HepG2 (cell line): Measurements from ENCODE around the gene TEAD3. TPM values are rescaled to one million over a fixed set of nuclear protein-coding genes. Genes with fewer than 3 reads are reported as not detected.

Experiments used
- ADNP ChIP-seq: sonication (generic); formaldehyde crosslinking; IDR thresholded peaks from 2 replicates; pipeline ENCODE4 v1.4.0; 2020; ENCODE audit warnings: missing genetic modification reagents
- CREM ChIP-seq, 2 experiments: sonication (generic) in 1 of 2; formaldehyde crosslinking in 1 of 2; IDR thresholded peaks; 2 replicates each; pipeline versions ENCODE4 v1.4.0 to v1.6.1; 2016 to 2020; ENCODE audit warnings: antibody characterized with exemption in 1 of 2, mild to moderate bottlenecking in 1 of 2, missing genetic modification reagents in 1 of 2
- FOXM1 ChIP-seq: sonication (generic); formaldehyde crosslinking; IDR thresholded peaks from 2 replicates; pipeline ENCODE4 v1.5.0; 2020; ENCODE audit warnings: missing genetic modification reagents
- GATAD2A ChIP-seq: IDR thresholded peaks from 2 replicates; pipeline ENCODE4 v1.6.1; 2016
- JUN ChIP-seq: sonication (generic); formaldehyde crosslinking; IDR thresholded peaks from 2 replicates; pipeline ENCODE4 v1.4.0; 2020; ENCODE audit warnings: mild to moderate bottlenecking, missing genetic modification reagents
- NCOR1 ChIP-seq: fragments of 200-600 bp; sonication (generic); IDR thresholded peaks from 2 replicates; pipeline ENCODE4 v1.7.0; 2017; ENCODE audit warnings: antibody characterized with exemption, low read length, borderline replicate concordance
- NFATC3 ChIP-seq: sonication (generic); formaldehyde crosslinking; IDR thresholded peaks from 2 replicates; pipeline ENCODE4 v1.5.1; 2020; ENCODE audit warnings: mild to moderate bottlenecking, missing genetic modification reagents
- POLR2G ChIP-seq: fragments of 200-400 bp; formaldehyde crosslinking; IDR thresholded peaks from 2 replicates; pipeline ENCODE4 v1.6.1; 2018; ENCODE audit warnings: mild to moderate bottlenecking, low read depth, low read length, moderate library complexity
- RNF2 ChIP-seq: fragments of 450-650 bp; conservative IDR thresholded peaks from 2 replicates; pipeline ENCODE4 v1.6.1; 2016; ENCODE audit warnings: low read depth
- SALL1 ChIP-seq: sonication (generic); formaldehyde crosslinking; IDR thresholded peaks from 2 replicates; pipeline ENCODE4 v1.8.0; 2022; ENCODE audit warnings: mild to moderate bottlenecking, missing genetic modification reagents
- SAP130 ChIP-seq: IDR thresholded peaks from 2 replicates; pipeline ENCODE4 v1.6.1; 2016; ENCODE audit warnings: low read depth
- SRSF4 ChIP-seq: fragments of 200-400 bp; formaldehyde crosslinking; IDR thresholded peaks from one replicate; pipeline ENCODE4 v1.6.1; 2018; ENCODE audit warnings: mild to moderate bottlenecking, low read depth, low read length, moderate library complexity; ENCODE audit not compliant: poor library complexity, severe bottlenecking
- THAP11 ChIP-seq: IDR thresholded peaks from 2 replicates; pipeline ENCODE4 v1.6.1; 2016; ENCODE audit warnings: missing biosample characterization, missing genetic modification reagents
- ZFP82 ChIP-seq: sonication (generic); formaldehyde crosslinking; IDR thresholded peaks from 2 replicates; pipeline ENCODE4 v1.5.1; 2020; ENCODE audit warnings: mild to moderate bottlenecking, missing genetic modification reagents, borderline replicate concordance
- ZKSCAN8 ChIP-seq: IDR thresholded peaks from 2 replicates; pipeline ENCODE4 v1.6.1; 2016; ENCODE audit warnings: borderline replicate concordance, missing genetic modification reagents, missing compliant biosample characterization
- ZNF230 ChIP-seq: sonication (generic); formaldehyde crosslinking; IDR thresholded peaks from 2 replicates; pipeline ENCODE4 v1.4.0; 2020; ENCODE audit warnings: mild to moderate bottlenecking, missing genetic modification reagents
- ZNF234 ChIP-seq: sonication (generic); formaldehyde crosslinking; conservative IDR thresholded peaks from 2 replicates; pipeline ENCODE4 v1.5.1; 2020; ENCODE audit warnings: mild to moderate bottlenecking, missing genetic modification reagents
- ZNF432 ChIP-seq: sonication (generic); formaldehyde crosslinking; IDR thresholded peaks from 2 replicates; pipeline ENCODE4 v1.5.0; 2020; ENCODE audit warnings: missing genetic modification reagents, mild to moderate bottlenecking, borderline replicate concordance
- ZNF546 ChIP-seq: sonication (generic); formaldehyde crosslinking; conservative IDR thresholded peaks from 2 replicates; pipeline ENCODE4 v1.8.1; 2023; ENCODE audit warnings: mild to moderate bottlenecking, missing genetic modification reagents
- ZNF724P ChIP-seq: sonication (generic); formaldehyde crosslinking; IDR thresholded peaks from 2 replicates; pipeline ENCODE4 v1.8.0; 2022; ENCODE audit warnings: missing genetic modification reagents, borderline replicate concordance
- ZNF775 ChIP-seq: sonication (generic); formaldehyde crosslinking; IDR thresholded peaks from 2 replicates; pipeline ENCODE4 v1.4.0; 2020; ENCODE audit warnings: missing genetic modification reagents, mild to moderate bottlenecking, moderate library complexity, borderline replicate concordance
- ZNF83 ChIP-seq: sonication (generic); formaldehyde crosslinking; IDR thresholded peaks from 2 replicates; pipeline ENCODE4 v1.4.0; 2020; ENCODE audit warnings: missing genetic modification reagents, mild to moderate bottlenecking, borderline replicate concordance
- ZZZ3 ChIP-seq: sonication (generic); formaldehyde crosslinking; IDR thresholded peaks from 2 replicates; pipeline ENCODE4 v1.4.0; 2020; ENCODE audit warnings: missing genetic modification reagents, mild to moderate bottlenecking, borderline replicate concordance
- polyA plus RNA-seq, 8 experiments: library from polyadenylated mRNA; depleted of rRNA in 3 of 8; stranded (reverse) in 7 of 8; unstranded in 1 of 8; fragments of >200 nt; fragmentation: Illumina TruSeq in 4 of 8; extraction: Trizol in 4 of 8; gene quantifications; 2 replicates each; pipeline versions ENCODE4 v1.2.1 to v1.2.3, GENCODE V29; 2011 to 2016; ENCODE audit warnings: low read depth in 4 of 8, missing spikeins in 1 of 8, mixed read lengths in 1 of 8; ENCODE audit not compliant: insufficient read depth in 1 of 8
- total RNA-seq, 5 experiments: library from RNA; depleted of rRNA; stranded (reverse); fragments of >200 nt; fragmentation: Illumina TruSeq; extraction: Trizol; gene quantifications; 2 replicates each; pipeline ENCODE4 v1.2.3, GENCODE V29; 2016; ENCODE audit warnings: low read depth in 1 of 5
- TF ChIP-seq, protein P1 (sequence below): sonication (generic); formaldehyde crosslinking; IDR thresholded peaks from 2 replicates; pipeline ENCODE4 v1.4.0; 2020; ENCODE audit warnings: missing genetic modification reagents
- TF ChIP-seq, protein P2 (sequence below): sonication (generic); formaldehyde crosslinking; IDR thresholded peaks from 2 replicates; pipeline ENCODE4 v1.4.0; 2020; ENCODE audit warnings: mild to moderate bottlenecking, missing genetic modification reagents
- TF ChIP-seq, protein P3 (sequence below): sonication (generic); formaldehyde crosslinking; IDR thresholded peaks from 2 replicates; pipeline ENCODE4 v1.8.0; 2023; ENCODE audit warnings: mild to moderate bottlenecking, missing genetic modification reagents

TEAD3 gene
- total and polyA plus RNA-seq, 2 of the 13 experiments (the other 11 are each of a cell fraction or from before 2014, with no cell fraction given) = 15.1 to 16.5 TPM

DNA sequence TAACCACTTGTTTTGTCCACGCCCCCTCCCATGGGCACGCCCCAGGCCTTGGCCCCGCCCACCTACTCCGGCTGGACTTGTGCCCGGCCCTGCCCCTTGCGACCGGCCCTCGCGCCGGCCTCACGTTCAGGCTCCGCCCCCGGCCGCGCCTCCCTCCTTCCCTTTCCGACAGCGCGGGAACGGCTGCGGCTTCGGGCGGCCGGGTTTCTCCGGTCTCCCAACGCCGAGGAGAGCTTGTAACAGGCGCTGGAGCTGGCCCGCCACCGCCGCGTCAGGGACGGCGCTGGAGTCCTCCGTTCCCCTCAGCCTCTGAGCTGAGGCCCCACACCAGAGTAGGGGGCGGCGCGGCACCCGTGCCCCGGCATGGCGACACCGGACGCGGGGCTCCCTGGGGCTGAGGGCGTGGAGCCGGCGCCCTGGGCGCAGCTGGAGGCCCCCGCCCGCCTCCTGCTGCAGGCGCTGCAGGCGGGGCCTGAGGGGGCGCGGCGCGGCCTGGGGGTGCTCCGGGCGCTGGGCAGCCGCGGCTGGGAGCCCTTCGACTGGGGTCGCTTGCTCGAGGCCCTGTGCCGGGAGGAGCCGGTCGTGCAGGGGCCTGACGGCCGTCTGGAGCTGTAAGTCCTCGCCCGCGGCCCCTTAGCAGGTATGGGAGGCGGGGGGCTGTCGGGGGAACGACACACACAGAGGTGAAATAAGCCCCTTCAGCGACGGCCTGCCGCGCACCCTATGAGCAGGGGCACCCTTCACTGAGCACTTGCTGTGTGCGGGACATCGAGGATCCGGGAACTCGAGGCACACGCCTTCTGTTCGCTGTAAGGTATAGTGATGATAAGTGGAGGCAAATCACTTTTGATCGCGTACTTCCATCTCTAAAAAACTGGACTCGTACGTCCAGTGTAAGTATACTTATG lies 44.4 kb downstream of the TEAD3 start, which contains the start of gene FANCE (continued):
- TF ChIP-seq, protein P1, sequence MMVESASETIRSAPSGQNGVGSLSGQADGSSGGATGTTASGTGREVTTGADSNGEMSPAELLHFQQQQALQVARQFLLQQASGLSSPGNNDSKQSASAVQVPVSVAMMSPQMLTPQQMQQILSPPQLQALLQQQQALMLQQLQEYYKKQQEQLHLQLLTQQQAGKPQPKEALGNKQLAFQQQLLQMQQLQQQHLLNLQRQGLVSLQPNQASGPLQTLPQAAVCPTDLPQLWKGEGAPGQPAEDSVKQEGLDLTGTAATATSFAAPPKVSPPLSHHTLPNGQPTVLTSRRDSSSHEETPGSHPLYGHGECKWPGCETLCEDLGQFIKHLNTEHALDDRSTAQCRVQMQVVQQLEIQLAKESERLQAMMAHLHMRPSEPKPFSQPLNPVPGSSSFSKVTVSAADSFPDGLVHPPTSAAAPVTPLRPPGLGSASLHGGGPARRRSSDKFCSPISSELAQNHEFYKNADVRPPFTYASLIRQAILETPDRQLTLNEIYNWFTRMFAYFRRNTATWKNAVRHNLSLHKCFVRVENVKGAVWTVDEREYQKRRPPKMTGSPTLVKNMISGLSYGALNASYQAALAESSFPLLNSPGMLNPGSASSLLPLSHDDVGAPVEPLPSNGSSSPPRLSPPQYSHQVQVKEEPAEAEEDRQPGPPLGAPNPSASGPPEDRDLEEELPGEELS (CRISPR knock-in tag) = peak; percentile 38
- TF ChIP-seq NFATC3 (CRISPR knock-in tag) = 0 out of 2 replicates have a peak, but pooled peaks have one; percentile 26
- TF ChIP-seq ZNF234 (CRISPR knock-in tag) = 0 out of 2 replicates have a peak, but pooled peaks have one; percentile 79
- no peak for TF ChIP-seq CREM (IDR thresholded peaks at IDR 0.05)
- TF ChIP-seq CREM (CRISPR knock-in tag; IDR thresholded peaks at IDR 0.05) = no peak
- peak; percentile 94 for TF ChIP-seq RNF2
- TF ChIP-seq FOXM1 = peak; percentile 50; the same call in 1 of the 2 replicates
- peak; percentile 74; the same call in 1 of the 2 replicates for TF ChIP-seq ZNF546
- TF ChIP-seq JUN = no peak
- TF ChIP-seq, protein P2, sequence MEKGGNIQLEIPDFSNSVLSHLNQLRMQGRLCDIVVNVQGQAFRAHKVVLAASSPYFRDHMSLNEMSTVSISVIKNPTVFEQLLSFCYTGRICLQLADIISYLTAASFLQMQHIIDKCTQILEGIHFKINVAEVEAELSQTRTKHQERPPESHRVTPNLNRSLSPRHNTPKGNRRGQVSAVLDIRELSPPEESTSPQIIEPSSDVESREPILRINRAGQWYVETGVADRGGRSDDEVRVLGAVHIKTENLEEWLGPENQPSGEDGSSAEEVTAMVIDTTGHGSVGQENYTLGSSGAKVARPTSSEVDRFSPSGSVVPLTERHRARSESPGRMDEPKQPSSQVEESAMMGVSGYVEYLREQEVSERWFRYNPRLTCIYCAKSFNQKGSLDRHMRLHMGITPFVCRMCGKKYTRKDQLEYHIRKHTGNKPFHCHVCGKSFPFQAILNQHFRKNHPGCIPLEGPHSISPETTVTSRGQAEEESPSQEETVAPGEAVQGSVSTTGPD (CRISPR knock-in tag) = no peak
- no peak for TF ChIP-seq ZNF432
- TF ChIP-seq ZFP82 (CRISPR knock-in tag) = no peak; the same call in 1 of the 2 replicates
- no peak for TF ChIP-seq ZNF775 (CRISPR knock-in tag)
- TF ChIP-seq SRSF4 = no peak
- TF ChIP-seq SALL1 = peak; percentile 89
- TF ChIP-seq SAP130 (CRISPR knock-in tag) = peak; percentile 97
- no peak for TF ChIP-seq ADNP (CRISPR knock-in tag)
- TF ChIP-seq POLR2G = peak; percentile 77
- TF ChIP-seq, protein P3, sequence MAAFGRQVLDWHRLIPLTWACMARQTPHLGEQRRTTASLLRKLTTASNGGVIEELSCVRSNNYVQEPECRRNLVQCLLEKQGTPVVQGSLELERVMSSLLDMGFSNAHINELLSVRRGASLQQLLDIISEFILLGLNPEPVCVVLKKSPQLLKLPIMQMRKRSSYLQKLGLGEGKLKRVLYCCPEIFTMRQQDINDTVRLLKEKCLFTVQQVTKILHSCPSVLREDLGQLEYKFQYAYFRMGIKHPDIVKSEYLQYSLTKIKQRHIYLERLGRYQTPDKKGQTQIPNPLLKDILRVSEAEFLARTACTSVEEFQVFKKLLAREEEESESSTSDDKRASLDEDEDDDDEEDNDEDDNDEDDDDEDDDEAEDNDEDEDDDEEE (CRISPR knock-in tag) = no peak
- peak; percentile 57; the same call in 1 of the 2 replicates for TF ChIP-seq ZNF83 (CRISPR knock-in tag)
- peak; percentile 18 for TF ChIP-seq GATAD2A (CRISPR knock-in tag)
- TF ChIP-seq THAP11 = peak; percentile 72
- no peak for TF ChIP-seq NCOR1
- peak; percentile 39; the same call in 1 of the 2 replicates for TF ChIP-seq ZKSCAN8
- TF ChIP-seq ZNF724P (CRISPR knock-in tag) = peak; percentile 97
- no peak for TF ChIP-seq ZZZ3 (CRISPR knock-in tag)
- TF ChIP-seq ZNF230 (CRISPR knock-in tag) = no peak; the same call in 1 of the 2 replicates
